SU-DHL-6 (cell line): ENCODE measurements around the gene AGO3.

Experiments used
- EZH2phosphoT487 ChIP-seq: fragments of 200-600 bp; sonication (generic), shearing (Covaris generic); conservative IDR thresholded peaks from 2 replicates; pipeline ENCODE4 v1.6.1; 2018; ENCODE audit warnings: mild to moderate bottlenecking, antibody characterized with exemption, low read length, moderate library complexity, mixed read lengths
- TF ChIP-seq, protein P1 (sequence below): fragments of 200-600 bp; sonication (generic); IDR thresholded peaks from one replicate; pipeline ENCODE4 v1.5.1; 2017; ENCODE audit warnings: antibody characterized with exemption, mild to moderate bottlenecking, low read length, moderate library complexity; ENCODE audit not compliant: insufficient read depth, poor library complexity, severe bottlenecking

DNA sequence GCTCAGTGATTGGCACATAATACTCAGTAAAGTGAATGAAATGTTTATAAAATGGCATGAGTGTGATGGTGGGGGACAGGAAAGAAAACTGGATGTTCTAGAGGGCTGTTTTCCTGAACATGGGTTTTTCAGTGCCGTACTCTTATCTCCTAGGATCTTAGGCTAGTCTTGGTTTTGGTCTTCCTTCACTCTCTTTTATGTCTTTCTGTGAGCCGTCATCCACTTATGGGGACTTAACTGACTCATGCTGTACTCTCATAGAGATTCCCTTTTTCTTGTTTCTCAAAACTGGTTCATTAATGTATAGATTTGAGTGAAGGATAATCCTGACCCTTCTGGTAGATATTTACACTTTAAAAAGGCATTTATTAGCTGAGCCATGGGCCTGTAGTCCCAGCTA, 16.6 kb downstream of the AGO3 start:
- TF ChIP-seq, protein P1, sequence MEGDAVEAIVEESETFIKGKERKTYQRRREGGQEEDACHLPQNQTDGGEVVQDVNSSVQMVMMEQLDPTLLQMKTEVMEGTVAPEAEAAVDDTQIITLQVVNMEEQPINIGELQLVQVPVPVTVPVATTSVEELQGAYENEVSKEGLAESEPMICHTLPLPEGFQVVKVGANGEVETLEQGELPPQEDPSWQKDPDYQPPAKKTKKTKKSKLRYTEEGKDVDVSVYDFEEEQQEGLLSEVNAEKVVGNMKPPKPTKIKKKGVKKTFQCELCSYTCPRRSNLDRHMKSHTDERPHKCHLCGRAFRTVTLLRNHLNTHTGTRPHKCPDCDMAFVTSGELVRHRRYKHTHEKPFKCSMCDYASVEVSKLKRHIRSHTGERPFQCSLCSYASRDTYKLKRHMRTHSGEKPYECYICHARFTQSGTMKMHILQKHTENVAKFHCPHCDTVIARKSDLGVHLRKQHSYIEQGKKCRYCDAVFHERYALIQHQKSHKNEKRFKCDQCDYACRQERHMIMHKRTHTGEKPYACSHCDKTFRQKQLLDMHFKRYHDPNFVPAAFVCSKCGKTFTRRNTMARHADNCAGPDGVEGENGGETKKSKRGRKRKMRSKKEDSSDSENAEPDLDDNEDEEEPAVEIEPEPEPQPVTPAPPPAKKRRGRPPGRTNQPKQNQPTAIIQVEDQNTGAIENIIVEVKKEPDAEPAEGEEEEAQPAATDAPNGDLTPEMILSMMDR = no peak
- no peak for TF ChIP-seq EZH2phosphoT487
